Uterus (tissue), 4 donors: Measurements from ENCODE around the gene CDC42. TPM values are rescaled to one million over a fixed set of nuclear protein-coding genes. Genes with fewer than 3 reads are reported as not detected.

Experiments
- DNase-seq, 2 donors: peaks; one replicate each; pipeline ENCODE4 v3.0.0-alpha.2; 2019 to 2020
- H3K27ac ChIP-seq, 2 donors: fragments of 200-600 bp; sonication (generic); 1 replicate in 1 of 2; 2 replicates in 1 of 2; pipeline ENCODE4 v1.5.1; 2016 to 2018
- H3K27me3 ChIP-seq, 2 donors: fragments of 200-600 bp; sonication (generic); one replicate each; pipeline ENCODE4 v1.5.1; 2018 to 2019; ENCODE audit warnings: control low read depth in 1 of 2
- H3K36me3 ChIP-seq, 2 donors: fragments of 200-600 bp; sonication (generic); one replicate each; pipeline ENCODE4 v1.5.1; 2019; ENCODE audit warnings: control low read depth in 1 of 2
- H3K4me1 ChIP-seq, 2 donors: fragments of 200-600 bp; sonication (generic); one replicate each; pipeline ENCODE4 v1.5.1; 2018 to 2019; ENCODE audit warnings: control low read depth in 1 of 2
- H3K4me3 ChIP-seq, 2 donors: fragments of 200-600 bp; sonication (generic); 1 replicate in 1 of 2; 2 replicates in 1 of 2; pipeline ENCODE4 v1.5.1; 2018 to 2019; ENCODE audit warnings: mild to moderate bottlenecking in 1 of 2
- H3K9me3 ChIP-seq, 2 donors: fragments of 200-600 bp; sonication (generic); one replicate each; pipeline ENCODE4 v1.5.1; 2019; ENCODE audit warnings: control low read depth in 1 of 2
- POLR2A ChIP-seq, 2 donors: fragments of 450-650 bp; IDR thresholded peaks; one replicate each; pipeline ENCODE4 v1.6.1; 2016; ENCODE audit warnings: antibody characterized with exemption in 2 of 2, mild to moderate bottlenecking in 1 of 2, moderate library complexity in 1 of 2
- intact Hi-C: fragments of 100-400 bp; cut with DNase I; formaldehyde crosslinking; loops from one replicate; pipeline ENCODE4 v1.15.1; 2023; ENCODE audit warnings: low total_unique reads
- total RNA-seq, 4 donors: library from RNA; depleted of rRNA in 3 of 4; stranded (reverse); fragments of >200 nt in 3 of 4; gene quantifications; one replicate each; pipeline versions ENCODE4 v1.1.0 to v1.2.4, GENCODE V29; 2014 to 2023
- TF ChIP-seq, protein P1 (sequence below), 4 experiments: fragments of 200-600 bp in 2 of 4; fragments of 450-650 bp in 2 of 4; sonication (generic) in 2 of 4; IDR thresholded peaks; one replicate each; pipeline ENCODE4 v1.5.1; 2016 to 2019; ENCODE audit warnings: antibody characterized with exemption in 4 of 4, mild to moderate bottlenecking in 2 of 4, moderate library complexity in 1 of 4
- donor health status: DM: yes; HTN: yes; CAD: no.

CDC42 gene
- total RNA-seq, 4 donors from 2014 or later = 173 to 570 (median 223) TPM

DNA sequence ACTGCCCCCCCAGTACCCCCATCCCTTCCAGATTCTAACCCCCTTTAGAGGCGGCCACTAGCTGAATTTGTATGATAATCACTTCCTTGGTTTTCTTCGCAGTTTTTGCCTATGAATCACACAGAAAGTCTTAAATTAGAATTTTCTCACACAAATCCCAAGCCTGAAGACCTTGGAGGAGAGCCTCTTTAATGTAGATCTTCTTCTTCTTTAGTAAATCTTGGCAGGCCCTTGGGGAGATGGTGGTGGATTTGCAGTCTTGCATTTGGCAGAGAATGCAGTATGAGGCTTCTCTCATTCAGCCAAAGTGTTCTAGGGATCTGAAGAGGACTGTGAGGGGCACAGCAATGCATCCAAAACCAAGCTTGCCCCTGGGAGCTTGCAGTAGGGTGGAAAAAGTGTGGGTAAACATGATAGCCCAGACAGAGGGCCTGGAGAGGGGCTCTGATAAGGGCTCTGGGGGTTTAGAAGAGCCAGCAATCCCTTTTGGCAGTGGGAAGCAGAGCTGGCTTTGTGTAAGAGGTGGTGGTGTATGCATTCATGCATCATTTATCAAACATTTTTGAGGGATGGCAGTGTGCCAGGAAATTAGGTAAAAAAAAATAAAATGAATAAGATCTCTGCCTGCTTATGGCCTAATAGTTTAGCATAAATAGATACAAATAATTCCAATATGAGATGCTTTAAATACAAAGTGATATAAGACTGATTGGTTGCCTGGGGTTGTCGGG, 7.7 kb upstream of the CDC42 start:
- no peak for DNase-seq
- H3K27me3 ChIP-seq = no peaks in the 10 kb centered on the region
- H3K9me3 ChIP-seq = no peaks in the 10 kb centered on the region
- H3K4me1 ChIP-seq = no peaks in the 10 kb centered on the region
- H3K4me3 ChIP-seq = no peak overlapping the region
- no peak overlapping the region for H3K27ac ChIP-seq
- no peak for TF ChIP-seq POLR2A (IDR thresholded peaks at IDR 0.05)
- TF ChIP-seq, protein P1, sequence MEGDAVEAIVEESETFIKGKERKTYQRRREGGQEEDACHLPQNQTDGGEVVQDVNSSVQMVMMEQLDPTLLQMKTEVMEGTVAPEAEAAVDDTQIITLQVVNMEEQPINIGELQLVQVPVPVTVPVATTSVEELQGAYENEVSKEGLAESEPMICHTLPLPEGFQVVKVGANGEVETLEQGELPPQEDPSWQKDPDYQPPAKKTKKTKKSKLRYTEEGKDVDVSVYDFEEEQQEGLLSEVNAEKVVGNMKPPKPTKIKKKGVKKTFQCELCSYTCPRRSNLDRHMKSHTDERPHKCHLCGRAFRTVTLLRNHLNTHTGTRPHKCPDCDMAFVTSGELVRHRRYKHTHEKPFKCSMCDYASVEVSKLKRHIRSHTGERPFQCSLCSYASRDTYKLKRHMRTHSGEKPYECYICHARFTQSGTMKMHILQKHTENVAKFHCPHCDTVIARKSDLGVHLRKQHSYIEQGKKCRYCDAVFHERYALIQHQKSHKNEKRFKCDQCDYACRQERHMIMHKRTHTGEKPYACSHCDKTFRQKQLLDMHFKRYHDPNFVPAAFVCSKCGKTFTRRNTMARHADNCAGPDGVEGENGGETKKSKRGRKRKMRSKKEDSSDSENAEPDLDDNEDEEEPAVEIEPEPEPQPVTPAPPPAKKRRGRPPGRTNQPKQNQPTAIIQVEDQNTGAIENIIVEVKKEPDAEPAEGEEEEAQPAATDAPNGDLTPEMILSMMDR (IDR thresholded peaks at IDR 0.05) = no peak
- intact Hi-C loops = no loop called here
- no peaks in the 10 kb centered on the region for H3K36me3 ChIP-seq

DNA sequence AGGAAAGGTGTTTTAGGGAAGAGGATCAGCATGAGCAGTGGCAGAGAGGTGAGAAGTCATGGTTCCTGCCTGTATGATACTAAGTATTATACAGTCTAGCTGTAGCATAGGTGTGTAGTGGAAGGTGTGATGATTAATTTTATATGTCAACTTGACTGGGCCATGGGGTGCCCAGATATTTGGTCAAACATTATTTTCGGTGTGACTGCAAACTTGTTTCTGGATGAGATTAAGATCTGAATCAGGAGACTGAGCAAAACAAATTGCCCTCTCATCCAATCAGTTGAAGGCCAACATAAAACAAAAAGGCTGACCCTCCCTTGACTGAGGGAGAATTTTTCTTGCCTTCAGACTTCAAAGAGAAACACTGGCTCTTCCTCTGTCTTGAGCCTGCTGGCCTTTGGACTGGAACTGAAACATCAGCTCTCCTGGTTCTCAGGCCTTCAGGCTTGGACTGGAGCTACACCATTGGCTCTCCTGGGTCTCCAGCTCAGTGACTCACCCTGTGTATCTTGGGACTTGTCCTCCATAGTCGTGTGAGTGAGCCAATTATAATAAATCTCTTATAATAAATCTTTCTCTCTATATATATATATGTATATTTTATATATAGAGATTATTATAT, 6.8 kb upstream of the CDC42 start:
- Histone ChIP-seq H3K9me3 (no peaks in the 10 kb centered on the region), H3K36me3 (no peaks in the 10 kb centered on the region), H3K4me3 (no peak overlapping the region), H3K4me1 (no peaks in the 10 kb centered on the region), H3K27me3 (no peaks in the 10 kb centered on the region), H3K27ac (no peak overlapping the region)
- no peak for DNase-seq
- intact Hi-C loops = no loop called here
- no peak for TF ChIP-seq POLR2A (IDR thresholded peaks at IDR 0.05)
- TF ChIP-seq, protein P1 (IDR thresholded peaks at IDR 0.05) = no peak

DNA sequence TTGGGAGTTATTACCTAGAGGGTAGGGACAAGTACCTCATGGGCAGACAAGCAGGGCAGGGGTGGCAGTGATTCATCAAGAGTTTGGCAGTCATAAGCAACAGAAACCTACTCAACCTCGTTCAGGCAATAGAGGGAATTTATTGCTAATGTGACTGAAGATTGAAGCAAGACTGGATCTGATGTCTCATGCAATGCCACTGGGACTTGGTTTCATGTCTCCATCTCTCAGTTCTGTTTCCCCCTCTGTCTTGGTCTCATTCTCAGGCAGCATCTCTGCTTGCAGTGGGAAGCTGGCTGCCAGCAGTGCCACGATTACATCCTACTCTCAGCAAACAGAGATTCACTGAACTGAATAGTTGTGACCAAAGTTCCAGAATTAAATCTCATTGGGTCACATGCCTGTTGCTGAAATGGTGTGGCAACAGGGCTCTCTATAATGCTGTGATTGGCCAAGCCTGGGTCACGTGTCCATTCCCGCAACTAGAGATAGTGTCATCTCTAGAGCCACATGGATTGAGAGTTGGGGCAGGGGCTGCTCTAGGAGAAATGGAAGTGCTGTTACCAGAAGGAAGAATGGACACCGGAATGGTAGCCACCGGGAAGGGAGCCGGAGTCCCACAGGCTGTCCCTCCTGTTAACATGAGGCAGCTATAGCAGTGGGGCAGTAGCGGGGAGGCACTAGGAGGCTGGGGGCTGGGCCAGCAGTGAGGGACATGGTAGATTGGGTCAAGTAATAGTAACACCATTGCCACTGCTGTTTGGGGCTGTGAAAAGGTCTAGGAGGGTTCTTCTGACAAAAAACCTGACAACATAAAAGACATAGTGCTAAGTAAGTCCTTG, 3.9 kb upstream of the CDC42 start:
- H3K27ac ChIP-seq = no peak overlapping the region
- H3K4me3 ChIP-seq = no peak overlapping the region
- TF ChIP-seq, protein P1 (IDR thresholded peaks at IDR 0.05) = no peak
- TF ChIP-seq POLR2A (IDR thresholded peaks at IDR 0.05) = no peak
- no peak for DNase-seq
- H3K27me3 ChIP-seq = no peaks in the 10 kb centered on the region
- no peaks in the 10 kb centered on the region for H3K9me3 ChIP-seq
- no peaks in the 10 kb centered on the region for H3K36me3 ChIP-seq
- H3K4me1 ChIP-seq = no peaks in the 10 kb centered on the region
- intact Hi-C loops = no loop called here

DNA sequence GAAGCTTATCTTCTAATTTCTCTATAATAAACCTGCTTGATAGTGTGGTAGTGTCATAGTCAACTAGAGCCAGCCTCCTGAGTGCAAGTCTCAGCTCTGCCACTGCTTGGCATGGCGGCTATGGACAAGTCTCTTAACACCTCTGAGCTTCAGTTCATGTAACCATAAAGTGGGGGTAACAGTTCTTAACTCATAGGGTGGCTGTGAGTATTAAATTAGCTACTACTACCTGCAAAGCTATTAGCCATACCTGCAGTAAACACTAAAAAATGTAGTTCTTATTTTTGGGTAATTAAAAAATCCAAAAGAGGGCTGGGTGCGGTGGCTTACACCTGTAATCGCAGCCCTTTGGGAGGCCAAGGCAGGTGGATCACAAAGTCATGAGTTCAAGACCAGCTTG, 2.2 kb upstream of the CDC42 start:
- DNase-seq = no peak
- no peak for TF ChIP-seq POLR2A (IDR thresholded peaks at IDR 0.05)
- TF ChIP-seq, protein P1 (IDR thresholded peaks at IDR 0.05) = no peak
- Histone ChIP-seq H3K4me3 (no peak overlapping the region), H3K36me3 (no peaks in the 10 kb centered on the region), H3K27me3 (no peaks in the 10 kb centered on the region), H3K9me3 (no peaks in the 10 kb centered on the region), H3K4me1 (peaks cover 0 to 10% of the 10 kb centered on the region in 2 donors), H3K27ac (no peak overlapping the region)
- intact Hi-C loops = no loop called here
